Measurements from ENCODE around the gene CD151.

Gene CD151

DNA sequence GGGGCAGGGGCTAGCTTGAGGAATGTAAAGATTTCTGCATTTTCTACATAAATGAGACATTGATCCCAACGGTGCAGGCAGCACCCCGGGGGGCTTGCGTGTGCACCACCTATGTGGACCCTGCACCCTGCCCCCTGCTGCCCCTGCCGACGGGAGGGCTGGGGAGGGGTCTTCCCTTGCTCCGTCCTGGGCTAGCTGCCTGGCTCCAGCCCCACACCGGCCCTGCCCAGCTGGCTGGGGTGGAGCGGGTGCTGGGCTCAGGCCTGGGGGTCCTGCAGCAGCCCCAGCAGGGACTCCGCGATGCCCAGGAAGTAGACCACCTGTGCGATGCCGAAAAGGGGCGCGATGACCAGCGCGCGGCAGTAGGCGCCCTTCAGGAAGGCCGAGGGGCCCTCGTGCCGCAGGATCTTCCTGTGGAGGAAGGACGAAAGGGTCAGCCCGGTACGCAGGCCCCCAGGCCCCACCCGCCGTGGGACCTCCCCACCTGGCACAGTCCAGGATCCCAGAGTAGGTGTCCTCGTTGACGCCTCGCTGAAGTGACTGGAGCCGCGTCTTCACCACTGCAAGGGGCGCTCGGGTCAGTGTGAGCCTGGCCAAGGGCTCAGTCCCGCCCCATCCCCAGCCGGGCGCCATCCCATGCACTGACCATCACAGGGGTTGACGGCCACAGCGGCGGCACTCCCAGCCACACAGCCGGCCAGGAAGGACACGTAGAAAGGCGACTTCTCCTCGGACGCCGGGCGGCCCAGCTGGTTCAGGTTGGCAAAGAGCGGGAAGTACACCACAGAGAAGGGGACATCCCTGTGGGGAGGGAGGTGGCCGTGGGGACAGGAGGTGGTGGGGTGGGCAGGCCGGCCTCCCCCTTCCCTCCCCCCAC, 40.9 kb upstream of the CD151 start:
- peaks cover 48% of the 10 kb centered on the region for H3K4me1 ChIP-seq

GRCh38 chr11:792535-792821, 40.3 kb upstream of the CD151 start:
- no peak overlapping the region for H3K9ac ChIP-seq
- H3K4me2 ChIP-seq = no peak overlapping the region
- H3K27ac ChIP-seq = no peak overlapping the region
- H3K4me3 ChIP-seq = no peak overlapping the region
- peaks cover 49% of the 10 kb centered on the region for H3K4me1 ChIP-seq
- no peaks in the 10 kb centered on the region for H3K9me3 ChIP-seq
- peaks cover 66% of the 10 kb centered on the region for H4K20me1 ChIP-seq
- no peak for TF ChIP-seq Cebpa-rat (IDR thresholded peaks at IDR 0.05)
- H3K27me3 ChIP-seq = no peaks in the 10 kb centered on the region
- peaks cover 41% of the 10 kb centered on the region for H3K36me3 ChIP-seq

More for the DNA sequence above, 40.9 kb upstream of the CD151 start:
- H3K4me3 ChIP-seq = no peak overlapping the region
- H4K20me1 ChIP-seq = peaks cover 60% of the 10 kb centered on the region
- peaks cover 41% of the 10 kb centered on the region for H3K36me3 ChIP-seq
- H3K9me3 ChIP-seq = no peaks in the 10 kb centered on the region
- no peaks in the 10 kb centered on the region for H3K27me3 ChIP-seq
- no peak overlapping the region for H3K9ac ChIP-seq
- no peak overlapping the region for H3K4me2 ChIP-seq
- no peak overlapping the region for H3K27ac ChIP-seq
- no peak for TF ChIP-seq Cebpa-rat (IDR thresholded peaks at IDR 0.05)

DNA sequence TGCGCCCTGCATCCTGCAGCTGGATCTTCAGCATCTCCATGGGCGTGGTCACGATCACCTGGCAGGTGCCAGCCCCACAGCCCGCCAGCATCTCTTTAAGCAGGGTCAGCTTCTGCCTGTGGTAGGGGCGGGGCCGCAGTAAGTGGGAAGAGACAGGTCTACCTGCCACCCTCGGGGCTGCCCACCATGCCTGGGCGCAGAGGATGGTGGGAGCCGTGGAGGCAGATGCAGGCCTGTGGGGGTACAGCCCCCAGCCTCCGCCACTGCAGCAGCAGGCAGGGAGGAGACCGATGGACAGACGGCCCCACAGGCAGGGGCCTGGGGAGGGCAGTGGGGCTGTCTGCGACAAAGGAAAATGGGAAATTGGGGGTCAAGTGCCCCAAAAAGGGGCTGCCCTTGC, 39.9 kb upstream of the CD151 start:
- Histone ChIP-seq H3K9ac (no peak overlapping the region), H3K4me1 (peaks cover 45% of the 10 kb centered on the region), H3K4me3 (no peak overlapping the region), H4K20me1 (peaks cover 67% of the 10 kb centered on the region), H3K36me3 (peaks cover 41% of the 10 kb centered on the region), H3K4me2 (no peak overlapping the region), H3K27ac (no peak overlapping the region), H3K27me3 (no peaks in the 10 kb centered on the region), H3K9me3 (no peaks in the 10 kb centered on the region)
- no peak for TF ChIP-seq Cebpa-rat (IDR thresholded peaks at IDR 0.05)

DNA sequence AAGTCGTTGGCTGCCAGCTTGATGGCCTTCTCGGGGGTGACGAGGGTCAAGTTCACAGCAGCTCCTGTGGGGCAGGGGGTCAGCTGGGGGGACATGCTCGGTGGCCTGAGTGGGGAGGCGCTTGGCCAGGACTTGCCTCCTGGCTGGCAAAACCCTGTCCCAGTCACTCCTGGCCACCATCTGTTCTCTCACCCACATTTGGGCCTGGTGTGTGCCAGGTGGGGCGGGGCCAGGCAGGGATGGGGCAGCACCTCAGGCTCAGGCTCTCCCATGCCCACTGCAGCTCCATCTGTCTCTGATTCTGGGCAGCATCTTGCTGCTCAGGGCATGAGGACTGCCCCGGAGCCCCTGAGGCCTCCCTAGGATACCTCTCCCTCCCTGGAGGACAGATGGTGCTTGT, 39.2 kb upstream of the CD151 start:
- H3K4me2 ChIP-seq = no peak overlapping the region
- H3K27ac ChIP-seq = no peak overlapping the region
- no peak overlapping the region for H3K4me3 ChIP-seq
- no peak overlapping the region for H3K9ac ChIP-seq
- H3K4me1 ChIP-seq = peaks cover 42% of the 10 kb centered on the region
- H3K27me3 ChIP-seq = no peaks in the 10 kb centered on the region
- no peak for TF ChIP-seq Cebpa-rat (IDR thresholded peaks at IDR 0.05)
- peaks cover 62% of the 10 kb centered on the region for H4K20me1 ChIP-seq
- H3K9me3 ChIP-seq = no peaks in the 10 kb centered on the region
- H3K36me3 ChIP-seq = peaks cover 41% of the 10 kb centered on the region

GRCh38 chr11:794013-794765, 38.6 kb upstream of the CD151 start:
- Histone ChIP-seq H3K4me3 (no peak overlapping the region), H3K36me3 (peaks cover 44% of the 10 kb centered on the region), H3K4me2 (0 out of 2 replicates have a peak overlapping the region, but pooled peaks have one; percentile 7), H3K9ac (0 out of 2 replicates have a peak overlapping the region, but pooled peaks have one; percentile 2), H3K27ac (no peak overlapping the region), H3K4me1 (peaks cover 36% of the 10 kb centered on the region), H4K20me1 (peaks cover 58% of the 10 kb centered on the region), H3K9me3 (no peaks in the 10 kb centered on the region), H3K27me3 (no peaks in the 10 kb centered on the region)
- TF ChIP-seq Cebpa-rat (IDR thresholded peaks at IDR 0.05) = no peak

- Histone ChIP-seq H3K9ac (peak overlapping the region; percentile 78; the same call in 1 of the 2 replicates), H4K20me1 (peaks cover 64% of the 10 kb centered on the region), H3K4me3 (peak overlapping the region; percentile 97), H3K27ac (0 out of 2 replicates have a peak overlapping the region, but pooled peaks have one; percentile 81), H3K9me3 (no peaks in the 10 kb centered on the region), H3K4me1 (peaks cover 31% of the 10 kb centered on the region), H3K27me3 (no peaks in the 10 kb centered on the region), H3K4me2 (peak overlapping the region; percentile 100), H3K36me3 (peaks cover 52% of the 10 kb centered on the region)
- no peak for TF ChIP-seq Cebpa-rat (IDR thresholded peaks at IDR 0.05)
These were observed 37.8 kb upstream of the CD151 start for GRCh38 chr11:794766-795633.

DNA sequence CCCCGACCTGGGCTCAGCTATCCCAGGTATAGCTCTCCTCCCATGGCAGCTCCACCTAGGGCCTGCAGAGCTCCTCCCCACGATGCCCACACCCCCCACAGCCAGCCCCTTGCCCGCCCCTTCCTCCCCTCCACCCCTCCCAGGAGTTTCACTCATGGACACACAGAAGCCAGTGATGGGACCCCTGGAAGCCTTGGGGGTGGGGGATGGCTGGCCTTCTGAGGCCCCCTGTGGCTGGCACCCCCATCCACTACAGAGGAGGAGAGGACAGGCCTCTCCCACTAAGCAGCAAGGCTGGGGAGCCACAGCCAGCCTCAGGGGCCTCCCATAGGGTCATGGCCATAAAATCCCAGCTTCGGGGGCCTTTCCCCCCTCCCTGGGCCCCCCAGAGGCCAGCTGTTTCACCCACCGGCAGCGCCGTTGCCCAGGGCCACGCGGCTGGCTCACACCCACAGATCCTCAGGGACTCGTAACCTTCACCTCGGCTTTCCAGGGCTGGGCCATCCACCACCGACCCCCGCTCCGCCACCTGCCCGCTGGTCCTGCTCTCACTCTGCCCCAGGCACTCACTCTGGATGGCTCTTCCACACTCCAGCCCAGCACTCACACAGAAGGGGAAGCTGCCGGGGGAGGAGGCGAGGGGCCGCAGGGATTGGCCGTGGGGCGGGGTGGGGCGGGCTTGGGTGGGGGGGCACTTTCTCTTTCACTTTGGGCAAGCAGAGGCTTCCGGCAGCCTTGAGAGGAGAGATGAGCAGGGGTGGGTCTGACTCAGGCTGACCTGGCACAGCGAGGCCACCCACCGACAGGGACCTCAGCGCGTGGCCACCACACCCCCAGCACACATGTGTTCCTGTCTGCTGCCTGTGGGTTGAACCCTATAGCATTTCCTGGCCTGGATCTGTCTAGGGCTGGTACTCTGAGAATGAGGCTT, 36.9 kb upstream of the CD151 start:
- TF ChIP-seq Cebpa-rat (IDR thresholded peaks at IDR 0.05) = no peak
- Histone ChIP-seq H3K4me1 (peaks cover 31% of the 10 kb centered on the region), H3K36me3 (peaks cover 58% of the 10 kb centered on the region), H3K27me3 (no peaks in the 10 kb centered on the region), H4K20me1 (peaks cover 61% of the 10 kb centered on the region), H3K9ac (peak overlapping the region; percentile 90), H3K4me3 (peak overlapping the region; percentile 97), H3K27ac (peak overlapping the region; percentile 88), H3K9me3 (no peaks in the 10 kb centered on the region), H3K4me2 (peak overlapping the region; percentile 100)

DNA sequence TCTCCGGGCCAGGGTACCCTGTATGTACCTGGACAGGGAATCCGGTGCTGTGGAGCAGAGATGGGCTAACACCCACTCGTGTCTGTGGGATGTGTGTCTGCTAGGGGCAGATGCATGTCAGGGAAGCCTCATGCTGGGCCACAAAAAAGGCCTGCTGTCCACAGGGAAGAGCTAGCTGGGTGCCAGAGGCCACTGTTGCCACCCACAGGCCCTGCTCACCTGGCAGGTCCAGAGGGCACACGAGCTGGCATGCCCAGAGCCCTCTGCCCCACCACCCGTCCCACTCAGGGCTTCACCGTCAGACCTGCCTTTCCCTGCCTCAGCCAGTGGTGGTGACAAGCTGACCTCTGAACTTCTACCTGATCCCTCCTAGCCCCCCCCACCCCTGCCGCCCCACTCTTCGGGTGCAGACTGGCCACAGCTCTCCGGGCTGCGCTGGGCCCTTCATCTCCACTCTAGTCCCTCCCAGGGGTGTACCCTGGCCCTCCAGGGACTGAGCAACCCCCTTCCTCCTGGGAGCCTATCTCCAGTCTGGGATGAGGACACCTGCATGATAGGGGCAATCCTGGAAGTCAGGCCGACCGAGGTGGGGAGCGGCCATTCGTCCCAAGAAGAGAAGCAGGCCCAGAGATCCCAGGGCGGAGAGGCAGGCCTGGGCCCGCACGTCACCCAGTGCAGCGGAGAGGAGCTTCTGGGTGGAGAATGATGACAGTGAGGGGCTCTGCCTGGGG, 36.0 kb upstream of the CD151 start:
- Histone ChIP-seq H3K4me2 (peak overlapping the region; percentile 100), H4K20me1 (peaks cover 53% of the 10 kb centered on the region), H3K4me1 (peaks cover 31% of the 10 kb centered on the region), H3K9ac (peak overlapping the region; percentile 90), H3K27ac (peak overlapping the region; percentile 88), H3K9me3 (no peaks in the 10 kb centered on the region), H3K4me3 (peak overlapping the region; percentile 97), H3K36me3 (peaks cover 58% of the 10 kb centered on the region), H3K27me3 (no peaks in the 10 kb centered on the region)
- TF ChIP-seq Cebpa-rat (IDR thresholded peaks at IDR 0.05) = no peak

All from BLaER1 (cell line).